GM23338 (cell line): Measurements from ENCODE around the gene BACE2. TPM values are rescaled to one million over a fixed set of nuclear protein-coding genes. Genes with fewer than 3 reads are reported as not detected.

ENCODE experiments used
- ATAC-seq: fragments of 200-7000 bp; cut with Tn5 transposase; 3 replicates; pipeline ENCODE4 v1.9.1; 2020
- DNase-seq: peaks from one replicate; pipeline ENCODE4 v3.0.0-alpha.2; 2015; ENCODE audit warnings: low spot score
- H2AFZ ChIP-seq: fragments of 200-600 bp; sonication (generic); 2 replicates; pipeline ENCODE4 v1.8.0; 2016; ENCODE audit warnings: antibody characterized with exemption, mild to moderate bottlenecking, moderate library complexity
- H3F3A ChIP-seq: fragments of 200-600 bp; sonication (generic); replicated peaks from 2 replicates; pipeline ENCODE4 v1.8.0; 2017; ENCODE audit warnings: antibody characterized with exemption, mixed run types, low read depth
- H3K27ac ChIP-seq: fragments of 200-600 bp; sonication (generic); 2 replicates; pipeline ENCODE4 v1.6.1; 2016; ENCODE audit warnings: low read depth
- H3K27me3 ChIP-seq: fragments of 200-600 bp; sonication (generic); 2 replicates; pipeline ENCODE4 v1.8.0; 2016; ENCODE audit warnings: mild to moderate bottlenecking, mixed run types, moderate library complexity; ENCODE audit not compliant: insufficient read depth
- H3K36me3 ChIP-seq: fragments of 200-600 bp; sonication (generic); 2 replicates; pipeline ENCODE4 v1.8.0; 2016; ENCODE audit warnings: mild to moderate bottlenecking; ENCODE audit not compliant: insufficient read depth
- H3K4me1 ChIP-seq: fragments of 200-600 bp; sonication (generic); 2 replicates; pipeline ENCODE4 v1.8.0; 2016; ENCODE audit warnings: mild to moderate bottlenecking, moderate library complexity; ENCODE audit not compliant: insufficient read depth
- H3K4me2 ChIP-seq: fragments of 200-600 bp; sonication (generic); 2 replicates; pipeline ENCODE4 v1.7.1; 2017; ENCODE audit warnings: mixed run types
- H3K4me3 ChIP-seq: fragments of 200-600 bp; sonication (generic); 2 replicates; pipeline ENCODE4 v1.6.1; 2016; ENCODE audit warnings: mixed run types
- H3K79me2 ChIP-seq: fragments of 200-600 bp; sonication (generic); replicated peaks from 2 replicates; pipeline ENCODE4 v1.8.0; 2017; ENCODE audit warnings: mild to moderate bottlenecking; ENCODE audit not compliant: insufficient read depth
- H3K9me2 ChIP-seq: fragments of 200-600 bp; sonication (generic); 2 replicates; pipeline ENCODE4 v1.8.0; 2017; ENCODE audit not compliant: insufficient read depth
- H4K20me1 ChIP-seq: fragments of 200-600 bp; sonication (generic); replicated peaks from 2 replicates; pipeline ENCODE4 v1.8.0; 2017; ENCODE audit warnings: mild to moderate bottlenecking; ENCODE audit not compliant: insufficient read depth
- H3K27ac Mint-ChIP-seq: 2 replicates; pipeline ENCODE4 v1.8.0; 2020; ENCODE audit warnings: inconsistent platforms, mild to moderate bottlenecking, moderate library complexity, mixed read lengths
- H3K27me3 Mint-ChIP-seq: 3 replicates; pipeline ENCODE4 v1.8.0; 2022; ENCODE audit warnings: low read depth, mild to moderate bottlenecking, moderate library complexity, mixed read lengths, inconsistent platforms; ENCODE audit not compliant: insufficient read depth, poor library complexity
- H3K36me3 Mint-ChIP-seq: 3 replicates; pipeline ENCODE4 v1.8.0; 2021; ENCODE audit warnings: low read depth, mild to moderate bottlenecking, inconsistent platforms, moderate library complexity, mixed read lengths
- H3K4me1 Mint-ChIP-seq: 3 replicates; pipeline ENCODE4 v1.8.0; 2020; ENCODE audit warnings: mild to moderate bottlenecking, inconsistent platforms, mixed read lengths
- H3K4me3 Mint-ChIP-seq: 3 replicates; pipeline ENCODE4 v1.8.0; 2021; ENCODE audit warnings: moderate library complexity, mild to moderate bottlenecking, inconsistent platforms, mixed read lengths
- H3K9me3 Mint-ChIP-seq: 3 replicates; pipeline ENCODE4 v1.8.0; 2020; ENCODE audit warnings: moderate library complexity, mild to moderate bottlenecking, inconsistent platforms, mixed read lengths
- CREB1 ChIP-seq: fragments of 250-450 bp; sonication (Bioruptor Pico); IDR thresholded peaks from 2 replicates; pipeline ENCODE4 v1.5.0; 2020; ENCODE audit warnings: low read depth, mild to moderate bottlenecking, moderate library complexity
- EZH2 ChIP-seq: fragments of 200-600 bp; sonication (generic); IDR thresholded peaks from one replicate; pipeline ENCODE4 v1.8.0; 2017; ENCODE audit warnings: antibody characterized with exemption, mild to moderate bottlenecking, low read depth; ENCODE audit not compliant: unreplicated experiment
- EZH2phosphoT487 ChIP-seq: fragments of 200-600 bp; sonication (generic); IDR thresholded peaks from one replicate; pipeline ENCODE4 v1.8.1; 2018; ENCODE audit warnings: antibody characterized with exemption; ENCODE audit not compliant: unreplicated experiment
- NANOG ChIP-seq: IDR thresholded peaks from 2 replicates; pipeline ENCODE4 v1.6.1; 2016; ENCODE audit warnings: antibody characterized with exemption, borderline replicate concordance
- POLR2AphosphoS5 ChIP-seq: IDR thresholded peaks from 2 replicates; pipeline ENCODE4 v1.6.1; 2016; ENCODE audit warnings: antibody characterized with exemption, low read depth
- STAT1 ChIP-seq: IDR thresholded peaks from one replicate; pipeline ENCODE4 v1.6.1; 2016; ENCODE audit warnings: antibody characterized with exemption; ENCODE audit not compliant: unreplicated experiment
- polyA plus RNA-seq: library from polyadenylated mRNA; unstranded; fragments of >200 nt; fragmentation: Nextera tagmentation; extraction: Ambion mirVana; gene quantifications from 2 replicates; pipeline ENCODE4 v1.2.1, GENCODE V29; 2016
- total RNA-seq: library from RNA; depleted of rRNA; stranded (reverse); fragments of >200 nt; shearing (Covaris generic); gene quantifications from 2 replicates; pipeline ENCODE4 v1.2.3, GENCODE V29; 2014
- TF ChIP-seq, protein P1 (sequence below), 2 experiments: fragments of 200-600 bp in 1 of 2; sonication (generic) in 1 of 2; conservative IDR thresholded peaks; 2 replicates each; pipeline versions ENCODE4 v1.5.1 to v1.6.1; 2016 to 2017; ENCODE audit warnings: antibody characterized with exemption in 2 of 2, low read depth in 2 of 2, mild to moderate bottlenecking in 2 of 2, moderate library complexity in 1 of 2

BACE2 gene
- total and polyA plus RNA-seq, 2 experiments from 2014 or later = 3.5 to 6.8 TPM

- peaks cover 13% of the 10 kb centered on the region for H3K27me3 Mint-ChIP-seq
- peak; percentile 82 for DNase-seq
- no peaks in the 10 kb centered on the region for H4K20me1 ChIP-seq
- H3K36me3 ChIP-seq = no peaks in the 10 kb centered on the region
- H3K4me2 ChIP-seq = no peak overlapping the region
- no peak overlapping the region for H3K27ac Mint-ChIP-seq
- H3K4me1 ChIP-seq = no peaks in the 10 kb centered on the region
- H2AFZ ChIP-seq = no peak overlapping the region
- no peaks in the 10 kb centered on the region for H3K79me2 ChIP-seq
- no peaks in the 10 kb centered on the region for H3K27me3 ChIP-seq
- H3F3A ChIP-seq = no peaks in the 10 kb centered on the region
- peaks cover 2% of the 10 kb centered on the region; the same call in 1 of the 3 replicates for H3K36me3 Mint-ChIP-seq
- H3K4me3 ChIP-seq = no peak overlapping the region
- ATAC-seq = peak; percentile 92
- H3K9me2 ChIP-seq = no peaks in the 10 kb centered on the region
- TF ChIP-seq, protein P1, sequence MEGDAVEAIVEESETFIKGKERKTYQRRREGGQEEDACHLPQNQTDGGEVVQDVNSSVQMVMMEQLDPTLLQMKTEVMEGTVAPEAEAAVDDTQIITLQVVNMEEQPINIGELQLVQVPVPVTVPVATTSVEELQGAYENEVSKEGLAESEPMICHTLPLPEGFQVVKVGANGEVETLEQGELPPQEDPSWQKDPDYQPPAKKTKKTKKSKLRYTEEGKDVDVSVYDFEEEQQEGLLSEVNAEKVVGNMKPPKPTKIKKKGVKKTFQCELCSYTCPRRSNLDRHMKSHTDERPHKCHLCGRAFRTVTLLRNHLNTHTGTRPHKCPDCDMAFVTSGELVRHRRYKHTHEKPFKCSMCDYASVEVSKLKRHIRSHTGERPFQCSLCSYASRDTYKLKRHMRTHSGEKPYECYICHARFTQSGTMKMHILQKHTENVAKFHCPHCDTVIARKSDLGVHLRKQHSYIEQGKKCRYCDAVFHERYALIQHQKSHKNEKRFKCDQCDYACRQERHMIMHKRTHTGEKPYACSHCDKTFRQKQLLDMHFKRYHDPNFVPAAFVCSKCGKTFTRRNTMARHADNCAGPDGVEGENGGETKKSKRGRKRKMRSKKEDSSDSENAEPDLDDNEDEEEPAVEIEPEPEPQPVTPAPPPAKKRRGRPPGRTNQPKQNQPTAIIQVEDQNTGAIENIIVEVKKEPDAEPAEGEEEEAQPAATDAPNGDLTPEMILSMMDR (conservative IDR thresholded peaks at IDR 0.05; ENCODE audit: low read depth in 2 of 2) = peak; percentile 85 to 88
- TF ChIP-seq POLR2AphosphoS5 = no peak
- H3K27ac ChIP-seq = no peak overlapping the region
- H3K4me3 Mint-ChIP-seq = no peak overlapping the region
- peaks cover 70% of the 10 kb centered on the region for H3K9me3 Mint-ChIP-seq
- 0 out of 3 replicates have a peak, but pooled peaks cover 3% of the 10 kb centered on the region for H3K4me1 Mint-ChIP-seq
Measured at GRCh38 chr21:41121785-41122415, 46.1 kb upstream of the BACE2 start.

- peaks cover 68% of the 10 kb centered on the region for H3K9me3 Mint-ChIP-seq
- H3K27me3 ChIP-seq = no peaks in the 10 kb centered on the region
- no peak for DNase-seq
- H3F3A ChIP-seq = no peaks in the 10 kb centered on the region
- no peak for ATAC-seq
- no peaks in the 10 kb centered on the region for H4K20me1 ChIP-seq
- peaks cover 6% of the 10 kb centered on the region; the same call in 2 of the 3 replicates for H3K36me3 Mint-ChIP-seq
- no peak overlapping the region for H3K4me2 ChIP-seq
- H3K4me3 Mint-ChIP-seq = no peak overlapping the region
- H3K4me3 ChIP-seq = no peak overlapping the region
- no peaks in the 10 kb centered on the region; the same call in 1 of the 2 replicates for H3K36me3 ChIP-seq
- no peak overlapping the region for H2AFZ ChIP-seq
- no peak overlapping the region for H3K27ac Mint-ChIP-seq
- H3K27me3 Mint-ChIP-seq = peaks cover 13% of the 10 kb centered on the region
- TF ChIP-seq, protein P1 (conservative IDR thresholded peaks at IDR 0.05; ENCODE audit: low read depth in 2 of 2) = no peak
- TF ChIP-seq NANOG (no peak), EZH2 (no peak), CREB1 (no peak), STAT1 (no peak), EZH2phosphoT487 (no peak)
- no peaks in the 10 kb centered on the region for H3K9me2 ChIP-seq
- 0 out of 3 replicates have a peak, but pooled peaks cover 3% of the 10 kb centered on the region for H3K4me1 Mint-ChIP-seq
- H3K79me2 ChIP-seq = no peaks in the 10 kb centered on the region
- H3K4me1 ChIP-seq = no peaks in the 10 kb centered on the region
- no peak overlapping the region for H3K27ac ChIP-seq
Measured at GRCh38 chr21:41124641-41125201, 43.2 kb upstream of the BACE2 start.
